IPS DF 6.9 (cell line): ENCODE results near the gene ZNF341.
"Not testable (repeated sequence)": the region's sequence is repeated elsewhere in the genome, so short reads cannot be mapped to it uniquely, and the experiment has no call there.

Experiments used
- DNase-seq: peaks from one replicate; pipeline ENCODE4 v3.0.0-alpha.2; 2013; ENCODE audit warnings: low read depth, low spot score
- H3K27ac ChIP-seq: one replicate; pipeline ENCODE4 v1.5.1; 2013; ENCODE audit warnings: low read length, control low read depth
- H3K27me3 ChIP-seq: 2 replicates; pipeline ENCODE4 v1.6.1; 2013; ENCODE audit warnings: mild to moderate bottlenecking, low read length; ENCODE audit not compliant: control insufficient read depth, insufficient read depth
- H3K36me3 ChIP-seq: 2 replicates; pipeline ENCODE4 v1.6.1; 2013; ENCODE audit warnings: low read length; ENCODE audit not compliant: control insufficient read depth, insufficient read depth
- H3K4me1 ChIP-seq: 2 replicates; pipeline ENCODE4 v1.6.1; 2013; ENCODE audit warnings: low read length; ENCODE audit not compliant: control insufficient read depth, insufficient read depth
- H3K4me3 ChIP-seq: 2 replicates; pipeline ENCODE4 v1.5.1; 2013; ENCODE audit warnings: mild to moderate bottlenecking, low read length
- H3K9me3 ChIP-seq: 2 replicates; pipeline ENCODE4 v1.6.1; 2013; ENCODE audit warnings: low read length, inconsistent platforms; ENCODE audit not compliant: control insufficient read depth, insufficient read depth
- WGBS: extraction: QIAGEN DNeasy Blood & Tissue Kit; methylation state at CpG from one replicate; pipeline ENCODE4 v1.1.7; 2013; ENCODE audit warnings: mixed read lengths, missing lambda C conversion rate; ENCODE audit not compliant: insufficient read length, insufficient coverage; 5-methylcytosine and 5-hydroxymethylcytosine counted together

The ZNF341 gene

DNA sequence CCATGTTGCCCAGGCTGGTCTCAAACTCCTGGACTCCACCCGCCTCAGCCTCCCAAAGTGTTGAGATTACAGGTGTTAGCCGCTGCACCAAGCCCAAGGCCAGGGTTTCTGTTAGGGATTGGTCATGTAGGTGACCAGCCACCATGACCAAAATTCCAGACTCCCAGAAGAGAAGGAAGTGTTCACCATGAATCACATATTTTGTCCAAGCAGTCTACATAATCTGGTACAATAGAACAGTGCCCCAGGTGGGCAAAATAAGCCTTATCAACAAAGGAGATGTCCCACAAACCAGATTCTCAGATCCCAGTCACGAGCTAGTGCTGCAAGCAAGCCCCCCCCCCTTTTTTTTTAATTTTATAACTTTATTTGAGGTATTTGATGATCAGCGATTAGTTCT lies 20.0 kb downstream of the ZNF341 start:
- Histone ChIP-seq H3K27ac (no peak overlapping the region), H3K4me1 (peaks cover 2% of the 10 kb centered on the region; the same call in 1 of the 2 replicates), H3K27me3 (no peaks in the 10 kb centered on the region), H3K9me3 (no peaks in the 10 kb centered on the region), H3K4me3 (no peak overlapping the region), H3K36me3 (peaks cover 4% of the 10 kb centered on the region)
- no peak for DNase-seq
- WGBS, result no CpG with 5 or more reads among the region's 4 CpGs

DNA sequence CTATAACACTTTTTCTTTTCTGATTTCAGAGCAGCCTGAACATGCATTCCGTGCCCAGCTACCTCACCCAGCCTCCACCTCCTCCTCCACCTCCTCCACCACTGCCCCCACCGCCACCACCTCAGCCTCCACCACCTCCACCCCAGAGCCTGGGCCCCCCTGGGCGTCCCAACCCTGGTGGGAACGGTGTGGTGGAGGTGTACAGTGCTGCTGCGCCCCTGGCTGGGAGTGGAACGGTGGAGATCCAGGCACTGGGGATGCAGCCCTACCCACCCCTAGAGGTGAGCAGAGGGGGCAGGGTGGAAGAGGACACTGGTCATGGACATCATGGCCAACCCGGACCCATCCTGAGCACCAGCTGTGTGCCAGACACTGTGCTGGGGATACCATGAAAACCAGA lies 21.3 kb downstream of the ZNF341 start:
- Histone ChIP-seq H3K36me3 (peaks cover 4% of the 10 kb centered on the region), H3K27ac (no peak overlapping the region), H3K27me3 (no peaks in the 10 kb centered on the region), H3K4me1 (peaks cover 2% of the 10 kb centered on the region; the same call in 1 of the 2 replicates), H3K4me3 (no peak overlapping the region), H3K9me3 (no peaks in the 10 kb centered on the region)
- no CpG with 5 or more reads among the region's 7 CpGs for WGBS
- no peak for DNase-seq

GRCh38 chr20:33753763-33754162 lies 22.0 kb downstream of the ZNF341 start:
- WGBS, result no CpG with 5 or more reads among the region's 5 CpGs
- no peak overlapping the region for H3K4me3 ChIP-seq
- H3K27me3 ChIP-seq, result no peaks in the 10 kb centered on the region

DNA sequence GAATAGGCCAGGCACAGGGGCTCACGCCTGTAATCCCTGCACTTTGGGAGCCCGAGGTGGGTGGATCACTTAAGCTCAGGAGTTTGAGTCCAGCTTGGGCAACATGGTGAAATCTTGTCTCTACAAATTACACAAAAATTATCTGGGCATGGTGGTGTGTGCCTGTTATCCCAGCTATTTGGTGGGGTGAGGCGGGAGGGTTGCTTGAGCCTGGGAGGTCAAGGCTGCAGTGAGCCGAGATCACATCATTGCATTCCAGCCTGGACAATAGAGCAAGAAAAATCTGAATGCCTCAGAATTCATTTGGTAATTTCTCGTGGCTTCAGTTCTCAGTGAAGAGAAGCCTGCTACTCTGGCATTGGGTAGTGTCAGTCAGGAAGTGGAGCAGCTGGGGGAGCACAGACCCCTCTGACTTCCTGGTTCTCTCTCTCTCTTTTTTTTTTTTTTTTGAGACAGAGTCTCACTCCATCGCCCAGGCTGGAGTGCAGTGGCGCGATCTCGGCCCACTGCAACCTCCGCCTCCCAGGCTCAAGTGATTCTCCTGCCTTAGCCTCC lies 24.2 kb downstream of the ZNF341 start:
- WGBS, result no CpG with 5 or more reads among the region's 10 CpGs
- not testable (repeated sequence) for H3K4me3 ChIP-seq, H3K4me1 ChIP-seq, H3K9me3 ChIP-seq, H3K27me3 ChIP-seq, DNase-seq, H3K36me3 ChIP-seq, H3K27ac ChIP-seq

More at GRCh38 chr20:33753763-33754162, 22.0 kb downstream of the ZNF341 start:
- no peak for DNase-seq
- Histone ChIP-seq H3K36me3 (peaks cover 4% of the 10 kb centered on the region), H3K4me1 (peaks cover 2% of the 10 kb centered on the region; the same call in 1 of the 2 replicates), H3K27ac (no peak overlapping the region), H3K9me3 (no peaks in the 10 kb centered on the region)

DNA sequence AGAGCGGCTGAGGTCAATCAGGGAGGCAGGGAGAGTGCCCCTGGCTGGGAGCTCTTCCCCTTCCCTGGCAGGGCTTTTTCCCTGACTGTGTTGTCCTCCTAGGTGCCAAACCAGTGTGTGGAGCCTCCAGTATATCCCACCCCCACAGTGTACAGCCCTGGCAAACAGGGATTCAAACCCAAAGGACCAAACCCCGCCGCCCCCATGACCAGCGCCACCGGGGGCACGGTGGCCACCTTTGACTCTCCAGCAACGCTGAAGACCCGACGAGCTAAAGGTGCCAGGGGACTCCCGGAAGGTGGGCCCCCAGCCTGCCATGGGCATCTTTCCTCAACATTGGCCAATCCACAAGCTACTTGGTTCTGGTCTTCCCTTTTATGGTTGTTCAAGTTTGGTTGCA lies 25.2 kb downstream of the ZNF341 start:
- 0 out of 2 replicates have a peak, but pooled peaks cover 4% of the 10 kb centered on the region for H3K36me3 ChIP-seq
- DNase-seq, result no peak
- H3K4me1 ChIP-seq, result peaks cover 2% of the 10 kb centered on the region; the same call in 1 of the 2 replicates
- WGBS, result no CpG with 5 or more reads among the region's 10 CpGs
- no peaks in the 10 kb centered on the region for H3K9me3 ChIP-seq
- H3K4me3 ChIP-seq, result no peak overlapping the region
- H3K27ac ChIP-seq, result no peak overlapping the region
- no peaks in the 10 kb centered on the region for H3K27me3 ChIP-seq

DNA sequence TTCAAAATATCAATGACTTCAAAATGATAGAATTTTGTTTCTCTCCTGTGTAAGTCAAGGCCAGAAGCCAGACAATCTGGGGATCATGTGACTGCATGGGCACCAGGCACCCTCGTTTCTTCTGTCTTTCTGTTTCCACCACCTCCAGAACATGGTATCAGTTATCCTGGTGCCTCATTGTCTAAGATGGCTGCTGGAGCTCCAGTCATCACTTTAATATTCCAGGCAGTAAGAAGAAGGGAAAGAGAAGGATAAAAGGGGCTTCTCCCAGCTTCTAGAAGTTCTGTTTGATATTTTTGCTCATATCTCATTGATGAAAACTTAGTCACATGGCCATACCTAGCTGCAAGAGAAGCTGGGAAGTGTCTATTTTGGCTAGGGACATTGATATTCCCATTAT lies 25.7 kb downstream of the ZNF341 start:
- H3K4me3 ChIP-seq, result no peak overlapping the region
- no peaks in the 10 kb centered on the region for H3K9me3 ChIP-seq
- no peaks in the 10 kb centered on the region for H3K27me3 ChIP-seq
- WGBS, result no CpG with 5 or more reads among the region's 1 CpG
- DNase-seq, result no peak
- no peak overlapping the region for H3K27ac ChIP-seq
- H3K4me1 ChIP-seq, result peaks cover 2% of the 10 kb centered on the region; the same call in 1 of the 2 replicates
- 0 out of 2 replicates have a peak, but pooled peaks cover 4% of the 10 kb centered on the region for H3K36me3 ChIP-seq

DNA sequence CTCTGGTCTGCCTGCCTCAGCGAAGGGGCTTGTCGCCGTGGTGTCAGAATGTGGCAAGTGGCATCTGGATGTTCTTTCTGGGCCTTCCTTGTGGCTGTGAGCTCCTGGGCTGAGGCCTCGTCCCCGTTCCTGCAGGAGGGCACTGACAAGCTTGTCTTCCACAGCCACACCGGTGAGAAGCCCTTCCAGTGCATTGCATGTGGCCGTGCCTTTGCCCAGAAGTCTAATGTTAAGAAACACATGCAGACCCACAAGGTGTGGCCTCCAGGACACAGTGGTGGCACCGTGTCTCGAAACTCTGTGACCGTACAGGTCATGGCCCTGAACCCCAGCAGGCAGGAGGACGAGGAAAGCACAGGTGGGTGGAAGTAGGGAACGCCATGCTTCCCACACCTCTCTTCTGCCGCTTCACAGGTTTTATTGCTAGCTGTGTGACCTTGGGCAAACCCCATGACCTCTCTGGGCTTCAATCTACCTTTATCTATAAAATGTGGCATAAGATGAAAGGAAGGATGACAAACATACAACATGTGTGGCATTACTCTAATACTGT lies 30.0 kb downstream of the ZNF341 start:
- Histone ChIP-seq H3K4me3 (no peak overlapping the region), H3K27ac (no peak overlapping the region), H3K27me3 (no peaks in the 10 kb centered on the region), H3K4me1 (no peaks in the 10 kb centered on the region; the same call in 1 of the 2 replicates), H3K9me3 (no peaks in the 10 kb centered on the region), H3K36me3 (0 out of 2 replicates have a peak, but pooled peaks cover 1% of the 10 kb centered on the region)
- no peak for DNase-seq
- WGBS, result no CpG with 5 or more reads among the region's 13 CpGs

- no peak for DNase-seq
- WGBS, result no CpG with 5 or more reads among the region's 2 CpGs
- no peaks in the 10 kb centered on the region for H3K27me3 ChIP-seq
- no peak overlapping the region for H3K27ac ChIP-seq
- no peak overlapping the region for H3K4me3 ChIP-seq
- no peaks in the 10 kb centered on the region for H3K9me3 ChIP-seq
- peaks cover 2% of the 10 kb centered on the region; the same call in 1 of the 2 replicates for H3K36me3 ChIP-seq
- no peaks in the 10 kb centered on the region; the same call in 1 of the 2 replicates for H3K4me1 ChIP-seq
Observed at GRCh38 chr20:33765099-33765498, 33.3 kb downstream of the ZNF341 start.

- no peak overlapping the region for H3K27ac ChIP-seq
- no peaks in the 10 kb centered on the region for H3K27me3 ChIP-seq
- WGBS, result no CpG with 5 or more reads among the region's 5 CpGs
- H3K4me3 ChIP-seq, result no peak overlapping the region
- no peak for DNase-seq
- H3K36me3 ChIP-seq, result peaks cover 2% of the 10 kb centered on the region; the same call in 1 of the 2 replicates
- H3K4me1 ChIP-seq, result no peaks in the 10 kb centered on the region; the same call in 1 of the 2 replicates
- H3K9me3 ChIP-seq, result no peaks in the 10 kb centered on the region
Observed at GRCh38 chr20:33765592-33765991, 33.8 kb downstream of the ZNF341 start.

DNA sequence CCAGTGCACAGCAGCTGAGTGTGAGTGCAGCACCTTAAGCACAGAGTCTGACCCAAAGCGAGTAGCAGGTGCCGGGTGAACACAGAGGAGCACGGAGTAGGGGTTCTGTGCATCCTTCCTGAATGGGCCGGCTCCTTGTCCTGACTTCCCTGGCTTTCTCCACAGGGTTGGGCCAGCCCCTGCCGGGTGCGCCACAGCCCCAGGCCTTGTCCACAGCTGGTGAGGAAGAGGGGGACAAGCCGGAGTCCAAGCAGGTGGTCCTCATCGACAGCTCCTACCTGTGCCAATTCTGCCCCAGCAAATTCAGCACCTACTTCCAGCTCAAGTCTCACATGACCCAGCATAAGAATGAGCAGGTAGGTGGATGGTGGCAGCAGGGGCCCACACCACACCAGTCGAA lies 34.9 kb downstream of the ZNF341 start:
- no peak for DNase-seq
- Histone ChIP-seq H3K36me3 (peaks cover 2% of the 10 kb centered on the region; the same call in 1 of the 2 replicates), H3K27me3 (no peaks in the 10 kb centered on the region), H3K9me3 (no peaks in the 10 kb centered on the region), H3K4me3 (no peak overlapping the region), H3K27ac (no peak overlapping the region), H3K4me1 (no peaks in the 10 kb centered on the region; the same call in 1 of the 2 replicates)
- WGBS, result no CpG with 5 or more reads among the region's 9 CpGs

DNA sequence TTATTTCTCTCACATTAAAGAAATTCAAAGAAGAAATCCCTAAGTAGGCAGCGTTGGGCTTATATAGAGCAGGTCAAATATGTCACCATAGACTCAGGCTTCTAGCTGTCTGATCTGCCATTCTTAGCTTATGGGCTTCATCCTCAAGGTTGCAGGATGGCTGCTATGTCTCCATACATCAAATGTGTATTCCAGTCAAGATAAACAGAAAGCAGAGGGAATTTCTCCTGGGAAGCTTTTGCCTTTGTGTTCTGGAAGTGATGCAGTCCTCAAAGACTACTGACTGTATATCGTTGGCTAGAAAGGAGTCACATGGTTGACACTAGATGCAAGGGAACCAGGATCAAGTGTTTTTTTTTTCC lies 36.0 kb downstream of the ZNF341 start:
- no peaks in the 10 kb centered on the region; the same call in 1 of the 2 replicates for H3K4me1 ChIP-seq
- no peak overlapping the region for H3K27ac ChIP-seq
- DNase-seq, result no peak
- no CpG with 5 or more reads among the region's 2 CpGs for WGBS
- H3K4me3 ChIP-seq, result no peak overlapping the region
- H3K9me3 ChIP-seq, result no peaks in the 10 kb centered on the region
- H3K36me3 ChIP-seq, result peaks cover 2% of the 10 kb centered on the region; the same call in 1 of the 2 replicates
- H3K27me3 ChIP-seq, result no peaks in the 10 kb centered on the region
